GM18873 (cell line): ENCODE measurements around the gene DUSP28.
"Not testable (repeated sequence)": the region's sequence is repeated elsewhere in the genome, so short reads cannot be mapped to it uniquely, and the experiment has no call there.

Source experiments
- ATAC-seq: cut with Tn5 transposase; IDR thresholded peaks from one replicate; pipeline ENCODE4 v1.9.1; 2021; ENCODE audit warnings: mild to moderate bottlenecking, moderate library complexity, moderate number of reproducible peaks; ENCODE audit not compliant: unreplicated experiment, low FRiP score

The DUSP28 gene

DNA sequence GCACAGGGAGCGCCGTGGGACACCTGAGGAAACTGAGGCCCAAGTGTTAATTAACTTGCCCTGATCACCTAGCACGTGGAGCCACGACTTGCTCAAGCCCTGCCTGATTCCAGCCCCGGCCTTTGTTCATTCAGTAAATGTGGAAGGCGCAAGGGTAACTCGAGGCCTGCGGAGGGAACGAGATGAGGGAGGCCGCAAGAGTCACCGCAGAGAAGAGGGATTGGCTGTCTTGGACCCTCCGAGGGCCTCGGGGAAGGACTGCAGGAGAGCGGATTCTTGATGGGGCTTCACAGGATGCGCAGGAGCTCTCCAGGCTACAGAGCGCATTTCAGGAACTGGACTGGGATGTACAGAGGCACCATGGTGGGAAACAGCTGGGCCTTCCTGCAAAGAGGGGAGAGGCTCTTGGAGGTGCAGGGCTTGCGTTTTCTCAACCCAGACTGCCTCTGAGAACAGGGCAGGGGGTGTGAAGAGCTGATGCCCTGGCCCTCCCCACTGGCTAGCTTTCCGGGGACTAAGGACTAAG, 1.9 kb upstream of the DUSP28 start:
- no peak for ATAC-seq

DNA sequence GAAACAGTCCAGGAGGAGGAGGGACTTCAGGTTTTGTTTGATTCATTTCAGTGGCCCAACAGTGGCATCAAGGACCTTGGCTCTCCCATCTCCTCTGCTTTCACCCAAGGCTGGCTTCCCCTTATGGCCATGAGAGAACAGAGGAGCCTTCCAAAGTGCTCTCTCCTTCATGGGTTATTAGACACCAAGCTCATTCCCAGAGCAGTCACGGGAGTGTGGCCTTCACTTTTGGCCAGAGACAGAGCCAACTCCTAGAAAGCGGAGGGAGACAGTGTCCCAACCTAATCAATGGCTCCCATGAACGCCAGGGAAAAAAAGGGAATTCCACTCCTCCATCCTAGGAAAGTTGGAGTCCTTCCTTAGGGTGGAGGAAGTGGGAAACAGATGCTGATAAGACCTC, 871 bp upstream of the DUSP28 start:
- no peak for ATAC-seq

DNA sequence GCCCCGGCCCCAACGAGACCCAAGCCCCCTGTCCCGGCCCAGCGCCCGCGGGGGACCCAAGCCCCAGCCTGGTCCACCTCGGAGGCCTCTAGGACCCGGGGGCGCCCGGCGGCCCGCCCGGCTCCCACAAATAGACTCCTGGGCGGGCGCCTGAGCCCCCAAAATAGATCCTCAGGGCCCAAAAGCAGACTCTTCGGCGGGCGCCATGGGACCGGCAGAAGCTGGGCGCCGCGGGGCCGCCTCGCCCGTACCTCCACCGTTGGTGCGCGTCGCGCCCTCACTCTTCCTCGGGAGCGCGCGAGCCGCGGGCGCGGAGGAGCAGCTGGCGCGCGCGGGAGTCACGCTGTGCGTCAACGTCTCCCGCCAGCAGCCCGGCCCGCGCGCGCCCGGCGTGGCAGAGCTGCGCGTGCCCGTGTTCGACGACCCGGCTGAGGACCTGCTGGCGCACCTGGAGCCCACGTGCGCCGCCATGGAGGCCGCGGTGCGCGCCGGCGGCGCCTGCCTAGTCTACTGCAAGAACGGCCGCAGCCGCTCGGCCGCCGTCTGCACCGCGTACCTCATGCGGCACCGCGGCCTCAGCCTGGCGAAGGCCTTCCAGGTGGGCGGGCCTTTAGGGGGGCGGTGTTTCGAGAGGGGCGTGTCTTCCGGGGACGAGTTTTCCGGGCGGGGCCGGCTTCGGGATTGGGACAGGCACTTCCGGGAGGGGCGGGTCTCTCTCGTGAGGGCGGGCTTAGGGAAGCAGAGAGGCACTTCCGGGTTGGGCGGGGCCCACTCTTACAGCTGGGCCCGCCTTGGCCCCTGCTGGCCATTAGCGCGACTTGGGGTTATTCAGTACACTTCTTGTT, 545 bp downstream of the DUSP28 start:
- ATAC-seq: peak; percentile 41

DNA sequence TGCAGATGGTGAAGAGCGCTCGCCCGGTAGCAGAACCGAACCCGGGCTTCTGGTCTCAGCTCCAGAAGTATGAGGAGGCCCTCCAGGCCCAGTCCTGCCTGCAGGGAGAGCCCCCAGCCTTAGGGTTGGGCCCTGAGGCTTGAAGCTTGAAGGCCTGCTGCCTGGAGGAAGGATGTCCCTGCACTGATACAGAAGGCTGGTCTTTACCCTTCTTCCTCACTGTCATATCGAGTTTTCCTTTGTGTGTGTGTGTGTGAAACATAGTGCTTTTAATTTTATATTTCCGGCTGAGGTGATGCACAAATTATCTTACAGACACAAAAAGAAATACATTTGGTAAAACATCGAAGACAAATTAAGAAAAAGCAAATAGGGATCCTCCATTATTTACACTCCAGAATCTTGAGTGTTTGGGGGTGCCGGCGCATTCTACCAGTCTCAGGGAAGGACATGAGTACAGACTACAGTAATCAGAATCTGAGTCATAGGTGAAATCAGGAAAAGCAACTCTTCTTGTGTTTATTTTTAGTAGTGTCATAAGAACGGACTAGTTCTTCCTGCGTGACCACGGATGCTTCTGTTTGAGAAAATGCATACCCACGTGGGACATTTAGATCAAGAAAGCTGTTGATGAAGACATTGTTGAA, 1.3 kb downstream of the DUSP28 start:
- peak; percentile 9 for ATAC-seq

DNA sequence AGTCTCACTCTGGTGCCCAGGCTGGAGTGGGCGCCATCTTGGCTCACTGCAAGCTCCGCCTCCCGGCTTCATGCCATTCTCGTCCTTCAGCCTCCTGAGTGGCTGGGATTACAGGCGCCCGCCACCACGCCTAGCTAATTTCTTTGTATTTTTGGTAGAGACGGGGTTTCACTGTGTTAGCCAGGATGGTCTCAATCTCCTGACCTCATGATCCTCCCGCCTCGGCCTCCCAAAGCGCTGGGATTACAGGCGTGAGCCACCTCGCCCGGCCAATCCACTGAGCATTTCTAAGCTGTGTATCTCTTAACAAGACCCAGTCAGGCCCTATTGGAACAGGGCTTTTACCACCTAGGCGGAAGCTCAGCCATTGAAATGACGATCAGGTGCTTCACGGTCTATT, 3.1 kb downstream of the DUSP28 start:
- not testable (repeated sequence) for ATAC-seq

DNA sequence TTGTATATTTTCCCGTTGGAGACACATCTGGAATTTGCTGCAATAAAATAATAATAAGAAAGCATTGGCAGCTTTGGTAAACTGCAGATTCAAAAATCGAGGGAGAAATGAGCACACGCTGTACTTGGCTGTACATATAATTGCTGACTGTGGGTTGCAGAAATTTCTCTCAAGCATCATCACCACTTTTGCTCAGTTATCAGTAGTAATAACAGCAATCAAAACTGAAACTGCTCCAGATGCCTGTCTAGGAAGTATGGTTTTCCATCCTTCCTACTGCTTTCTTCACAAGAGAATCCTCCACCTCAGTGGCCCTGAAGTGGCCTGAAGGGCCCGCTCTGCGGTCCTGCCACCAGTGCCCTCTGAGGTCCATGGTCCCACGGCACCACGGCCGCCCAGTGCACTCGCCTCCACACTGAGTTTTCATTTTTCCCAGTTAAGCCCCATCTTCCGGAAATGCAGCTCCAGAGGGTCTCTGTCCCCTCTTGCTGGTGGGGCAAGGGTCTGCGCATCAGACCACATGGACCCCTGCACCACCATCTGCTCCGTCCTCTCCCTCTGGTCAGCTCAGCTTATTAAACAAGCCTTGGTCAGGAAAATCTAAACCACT, 3.9 kb downstream of the DUSP28 start:
- ATAC-seq: no peak

DNA sequence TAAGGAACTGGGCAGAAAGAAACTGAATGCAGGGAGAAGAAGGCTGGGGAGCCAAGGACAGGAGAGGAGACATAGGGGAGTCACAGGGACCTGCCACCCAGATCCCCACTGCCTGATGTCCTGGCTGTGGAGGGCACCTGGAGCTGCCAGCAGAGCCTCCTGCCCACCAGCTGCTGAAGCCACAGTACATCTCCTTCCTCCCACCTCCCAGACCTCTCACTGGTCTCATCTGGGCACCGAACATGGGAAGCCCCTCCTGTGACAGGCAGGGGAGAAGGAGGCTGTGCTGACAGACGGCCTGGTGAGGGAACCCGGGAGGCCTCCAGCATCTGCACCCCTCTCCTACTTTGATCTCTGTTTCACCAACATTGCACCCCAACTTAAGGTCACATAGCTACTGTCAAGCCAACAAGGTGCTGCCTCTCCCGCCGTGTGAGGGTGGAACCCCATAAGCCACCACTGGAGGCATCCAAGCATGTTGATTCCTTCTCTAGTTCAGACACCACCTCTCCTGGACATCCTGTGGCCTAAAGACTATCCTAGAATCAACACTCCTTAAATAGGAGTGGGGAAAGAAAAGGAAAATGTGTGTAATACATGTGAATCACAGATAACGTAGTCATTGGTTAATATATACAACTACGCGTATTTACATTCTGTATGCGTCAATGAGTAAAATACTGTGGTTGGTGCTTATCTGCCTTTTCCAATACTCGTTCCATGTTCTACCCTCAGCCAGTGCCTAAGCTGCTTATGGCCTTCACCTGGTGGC, 4.6 kb downstream of the DUSP28 start:
- ATAC-seq: no peak

DNA sequence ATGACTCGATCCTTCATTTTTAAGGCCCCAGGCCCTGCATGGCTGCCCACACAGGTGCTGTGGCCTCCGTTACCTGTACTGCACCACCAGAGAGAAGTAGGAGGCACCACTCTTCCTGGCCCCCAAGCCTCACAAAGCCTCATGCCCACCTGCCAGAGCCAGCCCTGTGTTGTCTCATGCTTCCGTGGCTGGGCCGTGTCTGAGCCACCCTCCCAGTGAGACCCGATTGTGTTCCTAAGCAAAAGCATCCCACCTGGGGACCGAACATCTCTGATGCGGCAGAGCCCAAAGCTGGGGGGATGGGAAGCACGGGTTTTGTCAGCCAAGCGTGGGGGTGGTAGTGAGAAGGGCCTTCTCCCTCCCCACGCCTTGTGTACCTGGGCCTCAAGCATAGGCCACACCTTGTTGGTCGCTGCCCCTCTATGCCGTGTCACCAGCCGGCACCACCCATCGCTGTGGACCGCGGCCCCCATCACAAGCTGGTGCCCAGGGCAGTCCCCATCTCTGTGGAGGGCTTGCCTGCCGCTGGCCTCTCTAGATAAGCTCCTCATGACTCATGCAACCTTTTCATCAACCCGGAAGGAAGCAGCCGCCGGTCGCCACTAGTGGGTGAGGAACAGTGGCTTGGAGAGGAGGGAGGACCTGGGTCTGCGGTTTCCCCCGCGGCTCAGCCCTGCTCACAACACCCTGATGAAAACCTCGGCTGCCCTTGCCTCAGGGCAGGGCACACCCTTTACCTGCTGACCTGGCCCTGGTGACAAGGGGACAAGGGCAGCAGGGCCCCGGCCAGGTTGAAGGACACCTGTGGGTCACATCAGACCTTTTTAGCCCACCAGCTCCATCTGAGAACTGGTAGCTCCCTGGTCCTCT, 5.4 kb downstream of the DUSP28 start:
- peak; percentile 33 for ATAC-seq

DNA sequence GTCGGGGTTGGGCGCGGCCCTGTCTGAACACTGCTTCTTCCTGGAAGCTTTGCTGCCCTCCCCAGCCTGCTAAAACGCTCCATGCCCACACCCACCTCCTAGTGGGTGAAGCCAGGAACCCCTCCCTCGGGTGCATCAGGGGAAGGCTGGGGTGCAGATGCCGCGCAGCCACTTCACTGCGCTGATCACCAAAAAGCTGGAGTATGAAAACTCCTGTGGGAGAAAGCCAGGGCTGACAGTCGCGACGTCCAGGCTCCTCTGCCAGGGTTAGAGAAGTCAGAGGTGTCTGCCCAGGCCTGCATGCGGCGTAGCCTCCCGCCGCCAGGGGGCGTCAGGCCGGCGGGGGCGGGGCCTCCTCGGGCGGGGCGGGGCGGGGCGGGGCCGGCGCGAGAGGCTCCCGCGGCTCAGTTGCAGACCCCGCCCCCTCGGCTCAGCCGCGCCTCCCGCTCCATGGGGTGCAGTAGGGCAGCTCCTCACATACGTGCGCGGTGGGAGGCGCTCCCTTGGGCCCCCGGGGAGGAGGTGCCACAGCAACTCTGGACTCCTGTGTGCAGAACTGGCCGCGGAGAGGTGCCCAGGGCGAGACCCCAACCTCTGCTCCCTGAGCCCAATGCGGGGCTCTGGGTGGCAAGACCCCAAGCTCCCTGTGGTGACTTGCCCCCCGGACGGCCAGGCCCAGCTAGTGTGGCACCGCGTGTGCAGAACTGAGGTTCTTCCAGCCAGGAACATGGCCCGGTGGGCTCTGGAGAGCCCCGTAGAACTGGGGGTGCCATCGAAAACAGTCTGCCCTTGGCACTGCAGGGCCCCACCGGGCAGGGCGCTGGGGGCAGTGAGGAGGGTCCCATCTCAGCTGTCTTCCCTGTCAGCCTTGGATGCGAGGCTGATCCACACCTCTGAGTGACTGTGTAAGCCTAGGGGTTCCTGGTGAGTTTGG, 6.3 kb downstream of the DUSP28 start:
- peak; percentile 36 for ATAC-seq

DNA sequence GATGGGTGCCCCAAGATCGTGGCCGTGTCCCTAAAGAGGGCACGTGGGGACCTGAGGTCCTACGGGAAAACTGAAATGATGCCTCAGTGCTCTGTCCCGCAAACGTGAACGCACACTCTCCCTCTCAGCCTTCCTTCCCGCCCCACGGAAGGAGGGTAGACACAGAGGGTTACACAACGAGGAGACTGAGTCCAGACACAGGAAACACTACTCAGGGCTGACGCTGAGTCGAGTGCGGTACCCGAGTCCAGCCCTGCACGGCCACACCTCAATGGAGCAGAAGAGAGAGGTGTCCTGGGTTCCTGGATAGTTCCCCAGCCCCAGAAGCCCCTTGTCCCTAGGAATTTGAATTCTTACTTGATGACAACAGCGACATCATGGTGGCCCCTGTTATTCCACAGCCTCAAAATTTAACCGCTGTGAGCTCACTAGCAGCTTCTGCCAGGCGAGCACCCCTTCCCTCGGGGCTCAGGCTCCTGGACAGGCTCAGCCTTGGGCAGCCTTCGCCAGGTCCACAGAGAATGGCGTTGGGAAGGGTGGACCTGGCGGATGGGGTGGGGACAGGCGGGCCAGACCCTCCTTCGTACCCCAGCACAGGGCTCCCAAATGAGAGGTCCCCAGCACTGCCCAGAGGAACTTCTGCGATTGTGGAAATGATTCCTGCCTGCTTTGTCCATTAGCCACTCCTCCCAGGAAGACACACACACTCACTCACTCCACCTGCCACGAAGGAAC, 7.1 kb downstream of the DUSP28 start:
- no peak for ATAC-seq

DNA sequence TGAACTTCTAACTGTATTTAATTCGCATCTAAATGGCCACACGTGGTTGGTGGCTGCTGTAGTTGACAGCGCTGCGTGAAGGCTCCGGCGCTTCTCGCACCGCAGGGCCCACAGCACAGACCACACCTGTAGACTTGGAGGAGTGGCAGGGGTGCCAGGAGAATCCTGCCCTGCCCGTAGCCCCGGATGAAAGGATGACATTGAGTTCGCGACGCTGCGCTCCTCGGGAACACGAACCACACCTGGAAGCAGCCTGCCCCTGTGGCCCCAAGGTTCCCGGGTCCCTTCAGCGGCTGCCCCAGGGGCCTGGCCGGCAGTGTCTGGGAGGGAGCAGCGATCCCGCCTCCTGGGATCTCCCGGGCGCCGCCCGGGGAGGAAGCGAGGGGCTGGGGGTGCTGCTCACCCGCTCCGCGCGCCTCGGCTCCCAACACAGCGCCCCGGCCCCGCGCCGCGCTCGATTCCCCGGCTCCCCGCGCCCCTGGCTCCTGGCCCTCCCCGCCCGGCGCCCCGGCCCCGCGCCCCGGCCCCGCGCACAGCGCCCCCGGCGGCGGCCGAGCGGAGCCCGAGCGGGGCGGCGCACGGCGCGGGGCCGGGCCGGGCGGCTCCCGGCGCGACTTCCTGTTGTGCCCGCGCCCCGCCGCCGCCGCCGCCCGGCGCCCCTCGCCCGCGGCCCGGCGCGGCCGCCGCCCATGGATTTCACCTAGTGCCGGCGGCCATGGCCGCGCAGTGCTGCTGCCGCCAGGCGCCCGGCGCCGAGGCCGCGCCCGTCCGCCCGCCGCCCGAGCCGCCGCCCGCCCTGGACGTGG, 7.9 kb downstream of the DUSP28 start, which contains the start of gene RNPEPL1:
Gene RNPEPL1 (plus strand): TSS at position 613 of the 806 bp plus-strand sequence. CDS start 103 bp downstream, at position 716.
- ATAC-seq: no peak

DNA sequence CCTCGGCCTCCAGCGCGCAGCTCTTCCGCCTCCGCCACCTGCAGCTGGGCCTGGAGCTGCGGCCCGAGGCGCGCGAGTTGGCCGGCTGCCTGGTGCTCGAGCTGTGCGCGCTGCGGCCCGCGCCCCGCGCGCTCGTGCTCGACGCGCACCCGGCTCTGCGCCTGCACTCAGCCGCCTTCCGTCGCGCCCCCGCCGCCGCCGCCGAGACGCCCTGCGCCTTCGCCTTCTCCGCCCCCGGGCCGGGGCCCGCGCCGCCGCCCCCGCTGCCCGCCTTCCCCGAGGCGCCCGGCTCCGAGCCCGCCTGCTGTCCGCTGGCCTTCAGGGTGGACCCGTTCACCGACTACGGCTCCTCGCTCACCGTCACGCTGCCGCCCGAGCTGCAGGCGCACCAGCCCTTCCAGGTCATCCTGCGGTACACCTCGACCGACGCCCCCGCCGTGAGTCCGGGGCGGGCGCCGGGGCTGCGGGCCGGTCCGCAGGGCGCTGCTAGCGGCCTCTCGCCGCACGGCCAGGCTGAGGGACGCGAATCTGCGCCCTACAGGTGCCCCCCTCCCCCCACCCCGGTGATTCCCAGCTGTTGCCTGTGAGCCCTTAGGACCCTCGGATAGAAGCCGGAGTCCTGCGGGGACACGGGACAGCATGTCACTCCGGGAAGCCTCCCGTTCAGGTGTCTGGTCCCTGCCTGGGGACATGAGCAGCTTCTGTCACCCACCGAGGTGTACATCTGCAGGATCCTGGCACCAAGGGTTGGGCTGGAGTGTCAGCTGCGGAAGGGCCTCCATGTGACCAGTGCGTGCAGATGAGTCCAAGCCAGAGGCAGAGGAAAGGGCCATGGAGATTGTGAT, 8.7 kb downstream of the DUSP28 start:
- no peak for ATAC-seq

DNA sequence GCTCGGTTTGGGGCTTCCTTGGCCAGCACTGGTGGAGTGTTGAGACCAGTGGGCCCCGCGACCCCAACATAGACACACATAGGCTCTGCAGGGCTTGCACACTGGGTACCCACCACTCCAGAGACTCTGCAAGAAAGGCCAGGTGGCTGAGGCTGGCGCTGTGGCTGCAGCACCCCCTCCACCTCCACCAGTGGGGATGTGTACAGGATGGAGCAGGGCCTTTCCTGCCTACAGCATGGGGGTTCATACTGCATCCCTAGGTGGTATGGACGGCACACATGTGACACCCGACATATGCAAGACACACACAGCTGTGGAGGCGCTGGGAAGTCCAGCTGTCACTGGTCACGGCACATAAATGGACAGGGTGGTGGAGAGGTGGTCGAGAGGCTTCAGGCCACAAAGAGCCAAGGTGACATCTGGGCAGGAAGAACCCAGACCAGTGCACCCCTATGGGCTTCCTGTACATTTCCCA, 9.4 kb downstream of the DUSP28 start:
- ATAC-seq: no peak

DNA sequence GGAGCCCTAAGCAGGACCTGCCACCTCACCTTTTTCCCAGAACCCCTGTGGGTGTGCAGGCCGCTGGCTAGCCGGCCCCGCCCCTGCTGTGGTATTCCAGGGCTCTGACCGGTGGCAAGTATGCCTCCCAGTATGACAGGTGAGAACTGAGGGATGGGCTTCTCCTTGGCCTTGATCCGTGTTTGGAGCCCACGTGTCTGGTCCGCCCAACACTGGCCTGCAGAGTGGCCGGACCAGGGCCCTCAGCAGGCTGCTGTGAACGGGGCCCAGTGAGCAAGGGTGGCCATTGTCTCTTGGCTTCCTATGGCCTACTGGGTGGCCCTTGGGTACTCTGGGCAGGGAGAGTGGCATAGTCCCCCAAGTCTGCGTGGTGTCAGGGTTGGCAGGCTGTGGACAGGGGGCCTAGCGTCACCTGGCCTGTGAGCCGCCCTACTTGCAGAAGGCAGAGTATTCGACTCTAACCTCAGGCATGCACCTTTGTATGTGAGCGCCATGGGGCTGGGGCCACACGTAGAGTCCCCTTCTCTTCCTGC, 9.9 kb downstream of the DUSP28 start:
- no peak for ATAC-seq

DNA sequence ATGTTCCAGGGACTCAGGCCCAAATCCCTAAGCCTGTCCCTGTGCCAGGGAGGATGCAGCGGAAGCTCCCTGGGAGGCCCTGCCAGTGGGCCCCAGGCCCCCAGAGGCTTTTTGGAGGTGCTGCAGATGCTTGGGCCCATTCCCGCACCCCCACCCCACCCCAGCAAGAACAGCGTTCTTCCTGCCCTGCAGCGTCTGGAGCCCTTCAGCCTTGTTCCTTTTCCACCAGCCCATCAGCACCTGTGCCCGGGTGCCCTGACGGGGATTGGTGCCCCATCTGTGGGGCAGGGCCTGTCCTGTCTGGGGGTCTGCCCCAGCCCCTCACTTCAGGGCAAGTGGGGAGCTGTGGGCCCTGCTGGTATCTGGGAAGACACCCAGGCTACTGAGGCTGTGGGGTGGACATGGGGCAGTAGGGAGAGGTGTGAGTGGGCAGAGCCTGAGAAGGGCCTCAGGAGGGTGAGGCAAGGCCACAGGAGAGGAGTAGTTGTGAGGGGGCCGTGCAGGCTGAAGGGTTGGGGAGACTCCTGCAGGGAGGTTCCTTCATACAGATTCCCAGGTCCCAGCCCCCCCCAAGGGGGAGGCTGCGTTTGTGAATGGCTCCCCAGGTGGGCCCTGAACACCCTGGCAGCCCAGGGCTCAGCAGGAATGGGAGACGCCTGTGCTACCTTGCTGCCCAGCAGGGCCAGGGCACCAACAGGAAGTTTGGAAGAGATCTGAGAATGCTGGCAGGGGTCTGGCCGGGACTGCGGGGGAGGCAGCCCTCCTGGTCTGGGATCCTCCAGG, 10.6 kb downstream of the DUSP28 start:
- no peak for ATAC-seq
